Heart right ventricle (tissue), 16 donors: ENCODE results near the gene ZNF106. TPM values are rescaled to one million over a fixed set of nuclear protein-coding genes. Genes with fewer than 3 reads are reported as not detected.

Source experiments
- ATAC-seq, 8 donors: fragments of 200-7000 bp; cut with Tn5 transposase; one replicate each; pipeline ENCODE4 v1.9.1; 2020; ENCODE audit warnings: mild to moderate bottlenecking in 8 of 8, moderate library complexity in 8 of 8, moderate number of reproducible peaks in 1 of 8
- DNase-seq, 2 donors: peaks; one replicate each; pipeline ENCODE4 v3.0.0-alpha.2; 2020
- H3K27ac ChIP-seq, 10 donors: fragments of 200-600 bp; sonication (generic) in 2 of 10; one replicate each; pipeline versions ENCODE4 v1.5.0 to v1.8.0; 2020 to 2022; ENCODE audit warnings: mild to moderate bottlenecking in 3 of 10
- H3K27me3 ChIP-seq, 7 donors: fragments of 200-600 bp; one replicate each; pipeline ENCODE4 v1.8.0; 2021 to 2022; ENCODE audit warnings: mild to moderate bottlenecking in 2 of 7
- H3K36me3 ChIP-seq, 9 donors: fragments of 200-600 bp; sonication (generic) in 1 of 9; one replicate each; pipeline versions ENCODE4 v1.5.0 to v1.8.0; 2020 to 2022; ENCODE audit warnings: mild to moderate bottlenecking in 2 of 9
- H3K4me1 ChIP-seq, 9 donors: fragments of 200-600 bp; sonication (generic) in 1 of 9; one replicate each; pipeline versions ENCODE4 v1.5.0 to v1.8.0; 2020 to 2022; ENCODE audit warnings: mild to moderate bottlenecking in 4 of 9
- H3K4me3 ChIP-seq, 10 donors: fragments of 200-600 bp; sonication (generic) in 2 of 10; one replicate each; pipeline versions ENCODE4 v1.5.0 to v1.8.0; 2020 to 2022; ENCODE audit warnings: mild to moderate bottlenecking in 7 of 10, moderate library complexity in 2 of 10
- H3K9me3 ChIP-seq, 11 donors: fragments of 200-600 bp in 10 of 11; sonication (generic) in 2 of 11; one replicate each; pipeline versions ENCODE4 v1.5.0 to v1.8.0; 2013 to 2022; ENCODE audit warnings: mild to moderate bottlenecking in 2 of 11, control low read depth in 1 of 11, moderate library complexity in 1 of 11
- CTCF ChIP-seq, 9 donors: fragments of 200-600 bp; sonication (generic) in 2 of 9; IDR thresholded peaks; one replicate each; pipeline versions ENCODE4 v1.5.0 to v1.8.0; 2021 to 2022; ENCODE audit warnings: antibody characterized with exemption in 9 of 9, mild to moderate bottlenecking in 5 of 9, moderate library complexity in 1 of 9
- WGBS, 2 donors: extraction: QIAGEN DNeasy Blood & Tissue Kit; methylation state at CpG; one replicate each; pipeline ENCODE4 v1.1.7; 2013; ENCODE audit warnings: inconsistent platforms in 1 of 2; 5-methylcytosine and 5-hydroxymethylcytosine counted together
- intact Hi-C, 10 donors: fragments of 100-400 bp; cut with DNase I; formaldehyde crosslinking; loops; one replicate each; pipeline versions ENCODE4 v1.11.1 to v1.14.2; 2022
- polyA plus RNA-seq, 2 donors: library from polyadenylated mRNA; stranded (reverse); fragments of 200-250 nt; gene quantifications; one replicate each; pipeline ENCODE4 v1.2.3, GENCODE V29; 2013
- total RNA-seq, 10 donors: library from RNA; stranded (reverse); fragmentation: NEBNext Ultra II Directional in 3 of 10; extraction: Animal tissue kit (Norgen Biotek cat#: 25700) in 3 of 10; gene quantifications; one replicate each; pipeline versions ENCODE4 v1.2.1 to v1.2.4, GENCODE V29; 2021 to 2023
- donor health status: Arrhythmogenic right ventricular cardiomyopathy.
- donor health status: ischemic (EF 13 %, LVEDD 7.1; RV severe dilation, severe dysfunction).
- donor health status: healthy with polysubstance abuse.
- donor health status: DM: no; HTN: yes; CAD: no.
- donor health status: DM: no; HTN: no; CAD: no.
- donor health status: ischemic (EF 25% LVEDD 6.9; RV normal size, moderate dysfunction).
- donor health status: ischemic (EF 25% LVEDD 5.7; RV mildly dilated, moderate dysfunction).
- donor health status: healthy.
- donor health status: DM: yes; HTN: yes; CAD: no.
- donor health status: Ischemic cardiomyopathy.
- donor health status: ischemic (EF 35%, LVEDD 5.7; RV mildly dilated, moderate dysfunction).
- donor health status: nonischemic (EF 11% LVEDD 7.7; RV severe dilation, severe dysfunction).
- donor health status: DM: yes; HTN: yes; CAD: no.
- donor health status: PGD.
- donor health status: ischemic (EF 29% LVEDD 5.4; RV normal size, mild dysfunction).
- donor health status: nonischemic (EF 23%, LVEDD 6.1; RV moderate dilation, normal function).

Gene ZNF106
- total and polyA plus RNA-seq, 12 donors = 52.6 to 945 (median 720) TPM

DNA sequence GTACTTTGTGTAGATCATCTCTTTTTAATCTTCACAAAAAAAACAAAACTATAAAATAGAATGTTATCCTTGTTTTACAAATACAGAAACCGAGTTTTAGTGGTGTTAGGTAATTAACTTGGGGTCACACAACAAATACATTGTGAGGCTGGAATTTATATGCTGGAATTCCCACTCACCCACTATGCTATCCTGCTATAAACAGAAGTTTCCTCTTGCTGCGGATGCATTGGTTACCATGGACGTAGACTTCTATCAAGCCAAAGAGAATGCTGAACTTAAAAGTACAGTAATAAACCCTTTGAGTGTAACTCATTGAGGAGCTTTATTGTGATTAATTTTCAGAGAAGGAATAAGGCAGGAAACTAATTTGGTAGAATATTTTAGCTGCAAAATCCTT is 13.7 kb upstream of the ZNF106 start:
- Histone ChIP-seq H3K4me3 (no peak overlapping the region), H3K27ac (peak overlapping the region in 1 of 10 donors; percentile 48), H3K36me3 (peaks cover 0 to 24% (median 0%) of the 10 kb centered on the region in 9 donors), H3K4me1 (peaks cover 8 to 84% (median 42%) of the 10 kb centered on the region in 9 donors), H3K27me3 (no peaks in the 10 kb centered on the region), H3K9me3 (no peaks in the 10 kb centered on the region)
- intact Hi-C loops = no loop called here
- ATAC-seq = no peak
- 73 to 86% methylated on average over 3 of the region's 3 CpGs for WGBS, 2 donors
- no peak for TF ChIP-seq CTCF (IDR thresholded peaks at IDR 0.05)
- DNase-seq = no peak

DNA sequence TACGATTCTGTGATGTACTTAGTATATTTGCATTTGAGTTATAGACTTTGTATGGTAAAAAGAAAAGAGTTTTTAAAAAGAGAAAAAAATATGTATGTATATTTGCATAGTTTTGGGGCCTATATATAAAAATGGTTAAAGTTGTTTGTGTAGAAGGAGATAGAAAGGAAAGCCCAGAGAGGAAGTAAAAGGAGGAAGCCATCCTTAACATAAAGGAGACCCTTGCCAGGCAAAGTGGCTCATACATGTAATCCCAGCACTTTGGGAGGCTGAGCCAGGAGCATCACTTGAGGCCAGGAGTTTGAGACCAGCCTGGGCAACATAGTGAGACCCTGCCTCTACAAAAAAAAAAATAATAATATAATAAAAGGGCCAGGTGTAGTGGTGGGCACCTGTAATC is 12.9 kb upstream of the ZNF106 start:
- no peak overlapping the region for H3K4me3 ChIP-seq
- H3K27me3 ChIP-seq = no peaks in the 10 kb centered on the region
- DNase-seq (no peak), ATAC-seq (no peak)
- no peaks in the 10 kb centered on the region for H3K9me3 ChIP-seq
- peaks cover 8 to 89% (median 42%) of the 10 kb centered on the region in 9 donors for H3K4me1 ChIP-seq
- intact Hi-C loops = no loop called here
- WGBS, 2 donors = 86 to 90% methylated on average over 1 of the region's 1 CpG
- no peak for TF ChIP-seq CTCF (IDR thresholded peaks at IDR 0.05)
- peak overlapping the region in 1 of 10 donors; percentile 4 for H3K27ac ChIP-seq
- H3K36me3 ChIP-seq = peaks cover 0 to 24% (median 0%) of the 10 kb centered on the region in 9 donors

DNA sequence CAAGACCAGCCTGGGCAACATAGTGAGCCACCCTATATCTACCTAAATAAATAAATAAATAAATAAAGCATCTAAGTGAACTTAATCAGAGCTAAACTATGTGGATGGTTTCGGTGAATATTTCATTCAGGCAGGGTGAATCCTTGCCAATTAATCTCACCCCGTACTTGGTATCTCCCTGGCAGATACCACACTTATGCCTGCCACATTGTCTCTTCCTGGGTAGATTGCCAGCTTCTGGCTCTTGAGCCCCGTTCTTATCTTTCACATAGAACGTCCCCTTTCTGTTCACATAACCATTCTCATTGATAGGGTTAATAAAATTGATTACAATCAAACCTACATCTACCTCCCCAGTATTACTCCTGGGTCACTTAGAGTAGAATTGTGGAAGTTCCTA is 11.5 kb upstream of the ZNF106 start:
- TF ChIP-seq CTCF (IDR thresholded peaks at IDR 0.05) = no peak
- Histone ChIP-seq H3K27me3 (no peaks in the 10 kb centered on the region), H3K4me3 (no peak overlapping the region), H3K4me1 (peaks cover under 1 to 89% (median 42%) of the 10 kb centered on the region in 9 donors), H3K27ac (peak overlapping the region in 1 of 10 donors; percentile 4), H3K9me3 (no peaks in the 10 kb centered on the region), H3K36me3 (peaks cover 0 to 14% (median 0%) of the 10 kb centered on the region in 9 donors)
- intact Hi-C loops = no loop called here
- 45 to 63% methylated on average over 4 of the region's 4 CpGs for WGBS, 2 donors
- ATAC-seq (no peak), DNase-seq (no peak)

DNA sequence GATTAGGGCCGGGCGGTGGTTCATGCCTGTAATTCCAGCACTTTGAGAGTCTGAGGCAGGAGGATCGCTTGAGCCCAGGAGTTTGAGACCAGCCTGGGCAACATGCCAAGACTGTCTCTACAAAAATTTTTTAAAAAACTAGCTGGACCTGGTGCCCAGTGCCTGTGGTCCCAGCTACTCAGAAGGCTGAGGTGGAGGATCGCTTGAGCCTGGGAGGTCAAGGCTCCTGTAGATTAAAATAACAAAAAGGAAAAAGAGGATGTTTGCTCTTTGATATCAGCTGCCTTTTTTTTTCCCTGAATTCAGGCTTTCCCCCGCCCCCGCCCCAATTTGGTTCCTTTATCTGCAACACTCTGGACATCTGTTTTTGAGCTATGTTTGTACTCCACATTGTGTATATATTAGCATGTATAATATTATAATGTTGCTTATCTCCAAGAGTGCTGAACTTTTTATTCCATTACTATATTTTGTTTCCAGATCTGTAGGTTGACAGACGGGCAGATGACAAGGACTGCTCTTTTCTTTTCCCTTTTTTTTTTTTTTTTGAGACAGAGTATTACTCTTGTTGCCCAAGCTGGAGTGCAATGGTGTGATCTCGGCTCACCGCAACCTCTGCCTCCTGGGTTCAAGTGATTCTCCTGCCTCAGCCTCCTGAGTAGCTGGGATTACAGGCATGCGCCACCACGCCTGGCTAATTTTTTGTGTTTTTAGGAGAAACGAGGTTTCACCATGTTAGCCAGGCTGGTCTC is 9.1 kb upstream of the ZNF106 start:
- intact Hi-C loops = loop anchor here in 2 of 10 donors (5.0 to 10.0 kb wide), 2 partner anchors 52 to 75 kb away; partner anchors contain the start of gene STARD9 (in 1 of the 2)
- no peak for TF ChIP-seq CTCF (IDR thresholded peaks at IDR 0.05)
- 65 to 70% methylated on average over 12 of the region's 12 CpGs for WGBS, 2 donors
- H3K4me3 ChIP-seq = no peak overlapping the region
- H3K36me3 ChIP-seq = peaks cover 0 to 8% (median 0%) of the 10 kb centered on the region in 9 donors
- peaks cover 0 to 90% (median 45%) of the 10 kb centered on the region in 9 donors for H3K4me1 ChIP-seq
- peak overlapping the region; percentile 23 to 64 (median 49) for H3K27ac ChIP-seq
- H3K27me3 ChIP-seq = no peaks in the 10 kb centered on the region
- H3K9me3 ChIP-seq = no peaks in the 10 kb centered on the region
- DNase-seq (no peak), ATAC-seq (no peak)
